Small intestine (tissue), 7 donors: ENCODE data around the gene PSMD7. TPM values are rescaled to one million over a fixed set of nuclear protein-coding genes. Genes with fewer than 3 reads are reported as not detected.

Source experiments
- DNase-seq, 2 donors: peaks; one replicate each; pipeline versions ENCODE4 v3.0.0 to v3.0.0-alpha.2; 2013
- FAIRE-seq: peaks from 2 replicates; lab custom pipeline; 2012; peaks lifted over from hg19 to GRCh38; lab: Jason Lieb, UNC
- H3K27ac ChIP-seq, 3 donors: one replicate each; pipeline ENCODE4 v1.5.1; 2013; ENCODE audit warnings: low read length in 2 of 3, mild to moderate bottlenecking in 2 of 3, control low read depth in 1 of 3, inconsistent platforms in 1 of 3, low read depth in 1 of 3, moderate library complexity in 1 of 3
- H3K27me3 ChIP-seq, 3 donors: one replicate each; pipeline ENCODE4 v1.6.1; 2013; ENCODE audit warnings: low read length in 3 of 3, inconsistent platforms in 1 of 3; ENCODE audit not compliant: control insufficient read depth in 3 of 3, insufficient read depth in 3 of 3
- H3K36me3 ChIP-seq, 3 donors: one replicate each; pipeline ENCODE4 v1.6.1; 2013; ENCODE audit warnings: low read length in 3 of 3, inconsistent platforms in 1 of 3, low read depth in 1 of 3, mild to moderate bottlenecking in 1 of 3, moderate library complexity in 1 of 3; ENCODE audit not compliant: control insufficient read depth in 3 of 3, insufficient read depth in 2 of 3
- H3K4me1 ChIP-seq, 3 donors: one replicate each; pipeline ENCODE4 v1.6.1; 2013; ENCODE audit warnings: low read length in 2 of 3, inconsistent platforms in 1 of 3, low read depth in 1 of 3, mild to moderate bottlenecking in 1 of 3, moderate library complexity in 1 of 3; ENCODE audit not compliant: control insufficient read depth in 3 of 3, insufficient read depth in 2 of 3
- H3K4me3 ChIP-seq, 3 donors: one replicate each; pipeline ENCODE4 v1.5.1; 2013; ENCODE audit warnings: low read length in 3 of 3, control low read depth in 1 of 3, inconsistent platforms in 1 of 3, low read depth in 1 of 3, mild to moderate bottlenecking in 1 of 3, moderate library complexity in 1 of 3
- H3K9me3 ChIP-seq, 2 donors: one replicate each; pipeline ENCODE4 v1.6.1; 2013; ENCODE audit warnings: low read depth in 1 of 2, low read length in 1 of 2; ENCODE audit not compliant: control insufficient read depth in 2 of 2, insufficient read depth in 1 of 2
- WGBS, 3 donors: extraction: QIAGEN DNeasy Blood & Tissue Kit; methylation state at CpG; one replicate each; pipeline ENCODE4 v1.1.7; 2013; 5-methylcytosine and 5-hydroxymethylcytosine counted together
- polyA plus RNA-seq, 4 donors: library from polyadenylated mRNA; stranded (reverse) in 3 of 4; unstranded in 1 of 4; fragments of 200-250 nt in 3 of 4; fragments of 120-200 nt in 1 of 4; gene quantifications; one replicate each; pipeline versions ENCODE4 v1.2.1 to v1.2.3, GENCODE V29; 2013
- donor health status: healthy with polysubstance abuse.
- donor health status: control.
- donor health status: control.
- donor health status: Bipolar disorder and iron deficiency.
- donor health status: healthy.

The PSMD7 gene
- polyA plus RNA-seq, 4 donors: 61.7 to 86.7 (median 71.1) TPM

DNA sequence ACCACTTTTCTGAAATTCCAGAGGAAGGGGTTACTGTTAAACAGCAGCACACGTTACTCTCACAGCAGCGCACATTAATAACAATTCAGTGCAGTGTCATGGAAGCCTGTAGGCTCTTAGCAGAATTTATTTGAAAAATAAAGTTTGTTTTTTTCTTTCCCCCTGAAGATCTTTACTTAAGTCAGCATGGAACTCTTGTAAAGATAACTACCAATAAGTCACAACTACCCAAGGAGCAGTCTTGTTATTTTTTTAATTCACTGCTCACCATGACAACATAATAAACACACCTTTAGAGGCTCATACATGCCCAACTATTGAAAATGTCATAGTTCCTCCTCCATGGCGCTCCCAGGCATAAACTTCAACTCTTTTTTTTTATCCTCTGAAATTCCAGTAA is 31.8 kb upstream of the PSMD7 start:
- 67 to 77% (median 71%) methylated on average over 3 of the region's 3 CpGs for WGBS, 3 donors
- H3K27me3 ChIP-seq: no peaks in the 10 kb centered on the region
- no peak overlapping the region for H3K4me3 ChIP-seq
- no peak overlapping the region for H3K27ac ChIP-seq
- H3K36me3 ChIP-seq: no peaks in the 10 kb centered on the region
- FAIRE-seq (no peak), DNase-seq (no peak)
- no peaks in the 10 kb centered on the region for H3K9me3 ChIP-seq
- no peaks in the 10 kb centered on the region for H3K4me1 ChIP-seq

DNA sequence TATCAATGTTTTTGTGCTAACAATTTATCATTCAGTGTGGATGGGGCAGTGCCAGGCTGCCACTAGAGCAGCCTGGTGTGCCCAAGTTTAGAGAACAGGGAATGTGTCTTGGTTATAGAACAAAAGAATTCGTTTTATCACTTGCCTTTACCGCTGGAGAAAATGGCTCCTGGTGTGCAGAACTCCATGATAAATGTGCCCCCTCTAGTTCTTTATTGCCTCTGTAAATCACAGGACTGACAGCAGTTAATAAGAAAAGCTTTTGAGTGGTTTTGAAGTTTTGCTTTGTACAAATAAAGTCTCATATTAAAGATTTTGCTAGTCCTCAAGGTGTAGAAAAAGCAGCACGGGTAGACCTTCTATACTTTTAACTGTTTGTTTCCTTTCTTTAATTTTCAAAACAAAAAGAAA is 28.2 kb upstream of the PSMD7 start:
- WGBS, 3 donors: 11 to 28% (median 23%) methylated on average over 3 of the region's 3 CpGs

DNA sequence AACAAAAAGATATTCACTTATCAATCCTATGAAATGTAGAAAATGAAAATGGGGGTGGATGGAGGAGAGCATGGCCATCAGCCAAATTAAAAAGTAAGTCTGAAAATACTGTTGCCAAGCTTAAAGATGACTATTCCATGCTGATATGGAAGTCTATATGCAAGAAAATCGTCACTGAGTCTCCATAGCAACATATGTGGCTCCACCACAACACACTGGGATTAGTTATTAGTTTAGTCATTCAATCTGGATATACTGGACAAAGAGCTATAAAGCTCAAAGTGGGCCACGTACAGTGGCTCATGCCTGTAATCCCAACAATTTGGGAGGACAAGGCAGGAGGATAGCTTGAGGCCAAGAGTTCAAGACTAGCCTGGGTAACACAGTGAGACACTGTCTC is 24.7 kb upstream of the PSMD7 start:
- 37 to 51% (median 42%) methylated on average over 2 of the region's 2 CpGs for WGBS, 3 donors
- Histone ChIP-seq H3K27me3 (peaks cover 0 to 2% (median 0%) of the 10 kb centered on the region in 3 donors), H3K36me3 (no peaks in the 10 kb centered on the region), H3K4me1 (no peaks in the 10 kb centered on the region), H3K27ac (no peak overlapping the region), H3K9me3 (no peaks in the 10 kb centered on the region), H3K4me3 (no peak overlapping the region)
- DNase-seq (no peak), FAIRE-seq (no peak)

More for the DNA sequence above, 28.2 kb upstream of the PSMD7 start:
- Histone ChIP-seq H3K27me3 (no peaks in the 10 kb centered on the region), H3K4me1 (no peaks in the 10 kb centered on the region), H3K27ac (no peak overlapping the region), H3K9me3 (no peaks in the 10 kb centered on the region), H3K36me3 (no peaks in the 10 kb centered on the region), H3K4me3 (no peak overlapping the region)
- DNase-seq: peak in 1 of 2 donors; percentile 4
- FAIRE-seq: no peak

DNA sequence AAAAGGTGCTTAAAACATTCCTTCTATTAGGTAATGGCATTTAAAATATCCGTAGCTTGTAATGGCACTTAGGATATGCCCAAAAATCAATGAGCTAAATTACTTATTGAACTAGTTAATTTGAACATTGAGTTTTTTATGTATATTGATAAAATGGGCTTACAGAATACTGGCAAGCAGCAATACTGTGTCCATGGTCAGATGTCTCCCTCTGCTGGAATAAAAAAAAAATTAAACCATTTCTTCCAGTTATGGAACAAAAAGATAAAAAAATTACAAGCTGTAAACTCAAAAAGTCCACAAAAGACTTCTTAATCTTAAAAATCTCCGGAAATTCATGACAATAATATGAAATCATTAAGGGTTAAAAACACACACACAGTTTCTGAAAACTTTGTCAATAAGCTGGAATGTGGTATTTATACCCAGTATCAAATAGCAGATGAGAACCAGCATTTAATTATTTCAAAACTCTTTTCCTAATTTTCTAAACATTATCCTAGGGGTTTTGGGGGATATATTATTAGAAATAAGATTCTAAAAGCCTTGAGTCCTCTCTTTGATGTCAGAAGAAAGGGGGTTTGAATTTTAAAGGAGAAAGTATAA is 21.5 kb upstream of the PSMD7 start:
- Histone ChIP-seq H3K4me3 (no peak overlapping the region), H3K9me3 (peaks cover 0 to 5% of the 10 kb centered on the region in 2 donors), H3K27ac (no peak overlapping the region), H3K4me1 (no peaks in the 10 kb centered on the region), H3K27me3 (peaks cover 0 to 4% (median 0%) of the 10 kb centered on the region in 3 donors), H3K36me3 (no peaks in the 10 kb centered on the region)
- DNase-seq (peak in 1 of 2 donors; percentile 29), FAIRE-seq (no peak)
- 28 to 48% (median 41%) methylated on average over 2 of the region's 2 CpGs for WGBS, 3 donors

DNA sequence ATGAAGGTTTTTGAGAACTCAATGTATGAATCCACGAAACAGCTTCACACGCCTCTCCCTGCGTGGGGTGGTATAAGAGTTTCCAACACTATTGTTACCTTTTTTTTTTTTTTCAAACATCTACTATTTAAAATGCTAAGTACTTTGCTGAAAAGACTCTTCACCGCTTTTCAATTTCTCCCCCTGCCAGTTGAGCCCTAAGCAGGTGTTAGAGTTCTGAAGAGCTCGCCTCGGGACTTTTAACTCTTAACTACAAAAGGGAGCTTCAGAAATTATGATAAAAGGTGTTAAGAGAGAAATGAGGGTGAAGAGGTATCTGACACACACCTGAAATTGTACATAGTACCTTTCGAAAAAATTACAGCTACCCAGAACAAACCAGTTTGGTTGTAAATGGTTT is 20.9 kb upstream of the PSMD7 start:
- Histone ChIP-seq H3K36me3 (no peaks in the 10 kb centered on the region), H3K4me3 (no peak overlapping the region), H3K4me1 (no peaks in the 10 kb centered on the region), H3K27ac (no peak overlapping the region), H3K9me3 (peaks cover 0 to 5% of the 10 kb centered on the region in 2 donors), H3K27me3 (peaks cover 0 to 4% (median 0%) of the 10 kb centered on the region in 3 donors)
- FAIRE-seq (no peak), DNase-seq (no peak)
- 58 to 59% (median 58%) methylated on average over 7 of the region's 7 CpGs for WGBS, 3 donors

DNA sequence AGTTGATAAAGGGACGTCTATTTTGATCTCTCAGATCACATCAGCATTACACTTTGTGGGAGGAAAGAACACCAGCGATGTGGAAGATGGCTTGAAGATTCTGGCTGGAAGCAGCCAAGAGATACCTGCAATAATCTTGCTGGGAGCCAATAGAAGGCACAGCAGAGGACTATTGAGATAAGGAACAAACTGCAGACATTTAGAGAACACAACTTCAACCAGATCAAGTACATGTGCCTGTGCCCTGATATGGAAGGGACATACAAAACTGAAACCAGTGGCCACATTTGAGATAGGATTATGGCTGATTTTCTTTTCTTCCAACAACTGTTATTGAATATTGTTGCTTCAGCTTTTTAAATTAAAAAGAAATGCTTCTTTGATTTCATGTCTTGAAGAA is 18.6 kb upstream of the PSMD7 start:
- H3K27me3 ChIP-seq: peaks cover 0 to 4% (median 0%) of the 10 kb centered on the region in 3 donors
- no peaks in the 10 kb centered on the region for H3K4me1 ChIP-seq
- WGBS, 3 donors: 55 to 70% (median 67%) methylated on average over 2 of the region's 2 CpGs
- DNase-seq (no peak), FAIRE-seq (no peak)
- H3K9me3 ChIP-seq: peaks cover 0 to 5% of the 10 kb centered on the region in 2 donors
- H3K27ac ChIP-seq: no peak overlapping the region
- H3K4me3 ChIP-seq: no peak overlapping the region
- no peaks in the 10 kb centered on the region for H3K36me3 ChIP-seq

DNA sequence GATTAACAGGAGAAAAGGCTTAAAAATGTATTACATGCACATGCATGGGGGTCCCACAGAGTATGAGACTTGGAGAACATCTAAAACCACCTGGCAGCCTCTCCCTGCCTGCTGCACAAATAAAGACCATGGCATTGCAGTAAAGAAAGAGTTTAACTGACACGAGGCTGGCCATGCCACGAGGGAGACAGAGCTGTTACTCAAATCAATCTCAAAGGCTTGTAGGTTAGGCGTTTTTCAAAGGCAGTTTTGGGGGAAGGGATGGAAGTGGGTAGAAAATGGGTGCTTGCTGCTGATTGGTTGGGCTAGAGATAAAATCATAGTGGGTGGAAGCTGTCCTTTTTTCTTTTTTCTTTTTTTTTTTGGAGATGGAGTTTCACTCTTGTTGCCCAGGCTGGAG is 17.3 kb upstream of the PSMD7 start:
- Histone ChIP-seq H3K4me1 (no peaks in the 10 kb centered on the region), H3K4me3 (no peak overlapping the region), H3K36me3 (no peaks in the 10 kb centered on the region), H3K27ac (no peak overlapping the region), H3K9me3 (peaks cover 0 to 5% of the 10 kb centered on the region in 2 donors), H3K27me3 (peaks cover 0 to 4% (median 0%) of the 10 kb centered on the region in 3 donors)
- 67 to 80% (median 75%) methylated on average over 3 of the region's 3 CpGs for WGBS, 3 donors
- FAIRE-seq (no peak), DNase-seq (no peak)

DNA sequence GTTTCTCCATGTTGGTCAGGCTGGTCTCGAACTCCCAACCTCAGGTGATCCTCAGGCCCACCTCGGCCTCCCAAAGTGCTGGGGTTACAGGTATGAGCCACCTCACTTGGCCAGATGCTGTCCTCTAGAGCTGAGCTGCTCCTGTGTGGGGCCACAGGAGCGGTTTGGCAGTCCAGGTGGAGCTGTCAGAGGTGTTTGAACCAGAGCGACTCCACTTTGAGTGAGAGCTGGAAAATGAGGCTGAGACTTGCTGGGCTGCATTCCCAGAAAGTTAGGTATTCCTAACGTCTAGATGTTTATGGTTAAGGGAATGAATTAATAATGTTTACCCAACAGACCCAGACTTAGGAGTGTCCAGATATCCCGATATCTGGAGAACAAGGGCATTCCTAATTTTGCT is 16.8 kb upstream of the PSMD7 start:
- no peaks in the 10 kb centered on the region for H3K36me3 ChIP-seq
- WGBS, 3 donors: 41 to 67% (median 57%) methylated on average over 6 of the region's 6 CpGs
- H3K27ac ChIP-seq: no peak overlapping the region
- FAIRE-seq: no peak
- H3K27me3 ChIP-seq: peaks cover 0 to 4% (median 0%) of the 10 kb centered on the region in 3 donors
- H3K9me3 ChIP-seq: peaks cover 0 to 5% of the 10 kb centered on the region in 2 donors
- H3K4me1 ChIP-seq: no peaks in the 10 kb centered on the region
- no peak for DNase-seq
- no peak overlapping the region for H3K4me3 ChIP-seq

DNA sequence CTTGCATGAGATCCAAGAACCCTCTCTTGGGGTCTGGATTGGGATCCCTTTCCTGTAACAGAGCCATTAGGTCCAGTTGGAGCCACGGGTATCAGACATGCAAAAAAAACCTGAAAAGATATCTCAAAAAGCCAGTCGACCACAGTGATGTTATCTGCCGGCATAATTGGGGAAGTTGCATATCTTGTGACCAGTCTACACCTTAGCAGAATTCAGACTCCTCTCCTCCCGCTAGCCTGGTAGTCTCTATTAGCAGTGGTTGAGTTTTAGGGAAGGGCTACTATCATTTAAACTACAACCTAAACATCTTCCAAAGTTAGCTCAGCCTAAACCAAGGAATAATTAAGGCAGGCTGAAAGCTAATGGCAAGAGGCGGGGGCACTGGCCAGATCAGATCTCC is 16.2 kb upstream of the PSMD7 start:
- FAIRE-seq: no peak
- Histone ChIP-seq H3K9me3 (peaks cover 0 to 5% of the 10 kb centered on the region in 2 donors), H3K4me1 (no peaks in the 10 kb centered on the region), H3K27ac (no peak overlapping the region), H3K4me3 (no peak overlapping the region), H3K36me3 (no peaks in the 10 kb centered on the region), H3K27me3 (peaks cover 0 to 4% (median 0%) of the 10 kb centered on the region in 3 donors)
- no peak for DNase-seq
- 62 to 63% (median 63%) methylated on average over 5 of the region's 5 CpGs for WGBS, 3 donors
